GM23338 (cell line): ENCODE measurements around the gene NPC1L1. TPM values are rescaled to one million over a fixed set of nuclear protein-coding genes. Genes with fewer than 3 reads are reported as not detected.

Experiments used
- ATAC-seq: fragments of 200-7000 bp; cut with Tn5 transposase; 3 replicates; pipeline ENCODE4 v1.9.1; 2020
- DNase-seq: peaks from one replicate; pipeline ENCODE4 v3.0.0-alpha.2; 2015; ENCODE audit warnings: low spot score
- H2AFZ ChIP-seq: fragments of 200-600 bp; sonication (generic); 2 replicates; pipeline ENCODE4 v1.8.0; 2016; ENCODE audit warnings: antibody characterized with exemption, mild to moderate bottlenecking, moderate library complexity
- H3F3A ChIP-seq: fragments of 200-600 bp; sonication (generic); replicated peaks from 2 replicates; pipeline ENCODE4 v1.8.0; 2017; ENCODE audit warnings: antibody characterized with exemption, mixed run types, low read depth
- H3K27ac ChIP-seq: fragments of 200-600 bp; sonication (generic); 2 replicates; pipeline ENCODE4 v1.6.1; 2016; ENCODE audit warnings: low read depth
- H3K27me3 ChIP-seq: fragments of 200-600 bp; sonication (generic); 2 replicates; pipeline ENCODE4 v1.8.0; 2016; ENCODE audit warnings: mild to moderate bottlenecking, mixed run types, moderate library complexity; ENCODE audit not compliant: insufficient read depth
- H3K36me3 ChIP-seq: fragments of 200-600 bp; sonication (generic); 2 replicates; pipeline ENCODE4 v1.8.0; 2016; ENCODE audit warnings: mild to moderate bottlenecking; ENCODE audit not compliant: insufficient read depth
- H3K4me1 ChIP-seq: fragments of 200-600 bp; sonication (generic); 2 replicates; pipeline ENCODE4 v1.8.0; 2016; ENCODE audit warnings: mild to moderate bottlenecking, moderate library complexity; ENCODE audit not compliant: insufficient read depth
- H3K4me2 ChIP-seq: fragments of 200-600 bp; sonication (generic); 2 replicates; pipeline ENCODE4 v1.7.1; 2017; ENCODE audit warnings: mixed run types
- H3K4me3 ChIP-seq: fragments of 200-600 bp; sonication (generic); 2 replicates; pipeline ENCODE4 v1.6.1; 2016; ENCODE audit warnings: mixed run types
- H3K79me2 ChIP-seq: fragments of 200-600 bp; sonication (generic); replicated peaks from 2 replicates; pipeline ENCODE4 v1.8.0; 2017; ENCODE audit warnings: mild to moderate bottlenecking; ENCODE audit not compliant: insufficient read depth
- H3K9me2 ChIP-seq: fragments of 200-600 bp; sonication (generic); 2 replicates; pipeline ENCODE4 v1.8.0; 2017; ENCODE audit not compliant: insufficient read depth
- H4K20me1 ChIP-seq: fragments of 200-600 bp; sonication (generic); replicated peaks from 2 replicates; pipeline ENCODE4 v1.8.0; 2017; ENCODE audit warnings: mild to moderate bottlenecking; ENCODE audit not compliant: insufficient read depth
- H3K27ac Mint-ChIP-seq: 2 replicates; pipeline ENCODE4 v1.8.0; 2020; ENCODE audit warnings: inconsistent platforms, mild to moderate bottlenecking, moderate library complexity, mixed read lengths
- H3K27me3 Mint-ChIP-seq: 3 replicates; pipeline ENCODE4 v1.8.0; 2022; ENCODE audit warnings: low read depth, mild to moderate bottlenecking, moderate library complexity, mixed read lengths, inconsistent platforms; ENCODE audit not compliant: insufficient read depth, poor library complexity
- H3K36me3 Mint-ChIP-seq: 3 replicates; pipeline ENCODE4 v1.8.0; 2021; ENCODE audit warnings: low read depth, mild to moderate bottlenecking, inconsistent platforms, moderate library complexity, mixed read lengths
- H3K4me1 Mint-ChIP-seq: 3 replicates; pipeline ENCODE4 v1.8.0; 2020; ENCODE audit warnings: mild to moderate bottlenecking, inconsistent platforms, mixed read lengths
- H3K4me3 Mint-ChIP-seq: 3 replicates; pipeline ENCODE4 v1.8.0; 2021; ENCODE audit warnings: moderate library complexity, mild to moderate bottlenecking, inconsistent platforms, mixed read lengths
- H3K9me3 Mint-ChIP-seq: 3 replicates; pipeline ENCODE4 v1.8.0; 2020; ENCODE audit warnings: moderate library complexity, mild to moderate bottlenecking, inconsistent platforms, mixed read lengths
- CREB1 ChIP-seq: fragments of 250-450 bp; sonication (Bioruptor Pico); IDR thresholded peaks from 2 replicates; pipeline ENCODE4 v1.5.0; 2020; ENCODE audit warnings: low read depth, mild to moderate bottlenecking, moderate library complexity
- EZH2 ChIP-seq: fragments of 200-600 bp; sonication (generic); IDR thresholded peaks from one replicate; pipeline ENCODE4 v1.8.0; 2017; ENCODE audit warnings: antibody characterized with exemption, mild to moderate bottlenecking, low read depth; ENCODE audit not compliant: unreplicated experiment
- JUNB ChIP-seq: IDR thresholded peaks from one replicate; pipeline ENCODE4 v1.6.1; 2016; ENCODE audit warnings: antibody characterized with exemption; ENCODE audit not compliant: unreplicated experiment
- NANOG ChIP-seq: IDR thresholded peaks from 2 replicates; pipeline ENCODE4 v1.6.1; 2016; ENCODE audit warnings: antibody characterized with exemption, borderline replicate concordance
- POLR2AphosphoS5 ChIP-seq: IDR thresholded peaks from 2 replicates; pipeline ENCODE4 v1.6.1; 2016; ENCODE audit warnings: antibody characterized with exemption, low read depth
- ZNF114 ChIP-seq: fragments of 250-450 bp; sonication (Bioruptor Pico); IDR thresholded peaks from 2 replicates; pipeline ENCODE4 v1.5.0; 2020; ENCODE audit warnings: mild to moderate bottlenecking, moderate library complexity
- ZNF331 ChIP-seq: fragments of 250-450 bp; sonication (Bioruptor Pico); IDR thresholded peaks from 2 replicates; pipeline ENCODE4 v1.5.0; 2020; ENCODE audit warnings: low read depth, mild to moderate bottlenecking, moderate library complexity
- polyA plus RNA-seq: library from polyadenylated mRNA; unstranded; fragments of >200 nt; fragmentation: Nextera tagmentation; extraction: Ambion mirVana; gene quantifications from 2 replicates; pipeline ENCODE4 v1.2.1, GENCODE V29; 2016
- total RNA-seq: library from RNA; depleted of rRNA; stranded (reverse); fragments of >200 nt; shearing (Covaris generic); gene quantifications from 2 replicates; pipeline ENCODE4 v1.2.3, GENCODE V29; 2014
- TF ChIP-seq, protein P1 (sequence below): IDR thresholded peaks from one replicate; pipeline ENCODE4 v1.6.1; 2018; ENCODE audit warnings: antibody characterized with exemption; ENCODE audit not compliant: unreplicated experiment
- TF ChIP-seq, protein P2 (sequence below): fragments of 250-450 bp; sonication (Bioruptor Pico); IDR thresholded peaks from 2 replicates; pipeline ENCODE4 v1.5.0; 2020; ENCODE audit warnings: mild to moderate bottlenecking, moderate library complexity
- TF ChIP-seq, protein P3 (sequence below): IDR thresholded peaks from 2 replicates; pipeline ENCODE4 v1.6.1; 2016; ENCODE audit warnings: antibody characterized with exemption
- TF ChIP-seq, protein P4 (sequence below), 2 experiments: fragments of 200-600 bp in 1 of 2; sonication (generic) in 1 of 2; conservative IDR thresholded peaks; 2 replicates each; pipeline versions ENCODE4 v1.5.1 to v1.6.1; 2016 to 2017; ENCODE audit warnings: antibody characterized with exemption in 2 of 2, low read depth in 2 of 2, mild to moderate bottlenecking in 2 of 2, moderate library complexity in 1 of 2

NPC1L1 gene
- total and polyA plus RNA-seq, 2 experiments from 2014 or later, result 0.03 TPM; not detected in 1

DNA sequence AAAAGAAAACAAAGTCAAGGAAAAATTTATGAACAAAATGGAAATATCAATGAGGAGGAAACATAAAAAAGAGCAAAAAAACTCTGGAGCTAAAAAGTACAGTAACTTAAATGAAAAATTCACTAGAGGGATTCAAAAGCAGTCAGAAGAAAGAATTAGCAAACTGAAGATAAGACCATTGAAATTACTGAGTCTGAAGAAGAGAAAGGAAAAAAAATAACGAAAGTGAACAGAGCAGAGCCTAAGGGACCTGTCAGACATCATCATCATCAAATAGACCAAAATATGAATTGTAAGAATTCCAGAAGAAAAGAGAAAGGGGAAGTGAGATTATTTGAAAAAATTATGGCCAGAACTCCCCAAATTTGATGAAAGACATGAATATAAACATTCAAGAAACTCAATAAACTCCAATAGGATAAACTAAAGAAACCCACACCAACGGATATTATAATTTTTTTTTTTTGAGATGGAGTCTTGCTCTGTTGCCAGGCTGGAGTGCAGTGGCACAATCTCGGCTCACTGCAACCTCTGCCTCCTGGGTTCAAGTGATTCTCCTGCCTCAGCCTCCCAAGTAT, 16.2 kb downstream of the NPC1L1 start:
- 0 out of 3 replicates have a peak, but pooled peaks cover 4% of the 10 kb centered on the region for H3K36me3 Mint-ChIP-seq
- Histone ChIP-seq H3K27me3 (no peaks in the 10 kb centered on the region), H3K9me2 (no peaks in the 10 kb centered on the region), H3K36me3 (no peaks in the 10 kb centered on the region), H3K4me2 (no peak overlapping the region), H2AFZ (no peak overlapping the region), H3K4me3 (no peak overlapping the region), H3K27ac (no peak overlapping the region), H3F3A (no peaks in the 10 kb centered on the region), H3K79me2 (no peaks in the 10 kb centered on the region), H3K4me1 (no peaks in the 10 kb centered on the region), H4K20me1 (no peaks in the 10 kb centered on the region)
- no peaks in the 10 kb centered on the region for H3K4me1 Mint-ChIP-seq
- H3K27me3 Mint-ChIP-seq, result peaks cover 3% of the 10 kb centered on the region
- no peak for DNase-seq
- TF ChIP-seq ZNF114 (CRISPR knock-in tag) (no peak), EZH2 (no peak), JUNB (no peak), POLR2AphosphoS5 (no peak), CREB1 (CRISPR knock-in tag) (no peak), NANOG (no peak), ZNF331 (CRISPR knock-in tag) (no peak)
- TF ChIP-seq, protein P1, sequence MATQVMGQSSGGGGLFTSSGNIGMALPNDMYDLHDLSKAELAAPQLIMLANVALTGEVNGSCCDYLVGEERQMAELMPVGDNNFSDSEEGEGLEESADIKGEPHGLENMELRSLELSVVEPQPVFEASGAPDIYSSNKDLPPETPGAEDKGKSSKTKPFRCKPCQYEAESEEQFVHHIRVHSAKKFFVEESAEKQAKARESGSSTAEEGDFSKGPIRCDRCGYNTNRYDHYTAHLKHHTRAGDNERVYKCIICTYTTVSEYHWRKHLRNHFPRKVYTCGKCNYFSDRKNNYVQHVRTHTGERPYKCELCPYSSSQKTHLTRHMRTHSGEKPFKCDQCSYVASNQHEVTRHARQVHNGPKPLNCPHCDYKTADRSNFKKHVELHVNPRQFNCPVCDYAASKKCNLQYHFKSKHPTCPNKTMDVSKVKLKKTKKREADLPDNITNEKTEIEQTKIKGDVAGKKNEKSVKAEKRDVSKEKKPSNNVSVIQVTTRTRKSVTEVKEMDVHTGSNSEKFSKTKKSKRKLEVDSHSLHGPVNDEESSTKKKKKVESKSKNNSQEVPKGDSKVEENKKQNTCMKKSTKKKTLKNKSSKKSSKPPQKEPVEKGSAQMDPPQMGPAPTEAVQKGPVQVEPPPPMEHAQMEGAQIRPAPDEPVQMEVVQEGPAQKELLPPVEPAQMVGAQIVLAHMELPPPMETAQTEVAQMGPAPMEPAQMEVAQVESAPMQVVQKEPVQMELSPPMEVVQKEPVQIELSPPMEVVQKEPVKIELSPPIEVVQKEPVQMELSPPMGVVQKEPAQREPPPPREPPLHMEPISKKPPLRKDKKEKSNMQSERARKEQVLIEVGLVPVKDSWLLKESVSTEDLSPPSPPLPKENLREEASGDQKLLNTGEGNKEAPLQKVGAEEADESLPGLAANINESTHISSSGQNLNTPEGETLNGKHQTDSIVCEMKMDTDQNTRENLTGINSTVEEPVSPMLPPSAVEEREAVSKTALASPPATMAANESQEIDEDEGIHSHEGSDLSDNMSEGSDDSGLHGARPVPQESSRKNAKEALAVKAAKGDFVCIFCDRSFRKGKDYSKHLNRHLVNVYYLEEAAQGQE, result no peak
- TF ChIP-seq, protein P2, sequence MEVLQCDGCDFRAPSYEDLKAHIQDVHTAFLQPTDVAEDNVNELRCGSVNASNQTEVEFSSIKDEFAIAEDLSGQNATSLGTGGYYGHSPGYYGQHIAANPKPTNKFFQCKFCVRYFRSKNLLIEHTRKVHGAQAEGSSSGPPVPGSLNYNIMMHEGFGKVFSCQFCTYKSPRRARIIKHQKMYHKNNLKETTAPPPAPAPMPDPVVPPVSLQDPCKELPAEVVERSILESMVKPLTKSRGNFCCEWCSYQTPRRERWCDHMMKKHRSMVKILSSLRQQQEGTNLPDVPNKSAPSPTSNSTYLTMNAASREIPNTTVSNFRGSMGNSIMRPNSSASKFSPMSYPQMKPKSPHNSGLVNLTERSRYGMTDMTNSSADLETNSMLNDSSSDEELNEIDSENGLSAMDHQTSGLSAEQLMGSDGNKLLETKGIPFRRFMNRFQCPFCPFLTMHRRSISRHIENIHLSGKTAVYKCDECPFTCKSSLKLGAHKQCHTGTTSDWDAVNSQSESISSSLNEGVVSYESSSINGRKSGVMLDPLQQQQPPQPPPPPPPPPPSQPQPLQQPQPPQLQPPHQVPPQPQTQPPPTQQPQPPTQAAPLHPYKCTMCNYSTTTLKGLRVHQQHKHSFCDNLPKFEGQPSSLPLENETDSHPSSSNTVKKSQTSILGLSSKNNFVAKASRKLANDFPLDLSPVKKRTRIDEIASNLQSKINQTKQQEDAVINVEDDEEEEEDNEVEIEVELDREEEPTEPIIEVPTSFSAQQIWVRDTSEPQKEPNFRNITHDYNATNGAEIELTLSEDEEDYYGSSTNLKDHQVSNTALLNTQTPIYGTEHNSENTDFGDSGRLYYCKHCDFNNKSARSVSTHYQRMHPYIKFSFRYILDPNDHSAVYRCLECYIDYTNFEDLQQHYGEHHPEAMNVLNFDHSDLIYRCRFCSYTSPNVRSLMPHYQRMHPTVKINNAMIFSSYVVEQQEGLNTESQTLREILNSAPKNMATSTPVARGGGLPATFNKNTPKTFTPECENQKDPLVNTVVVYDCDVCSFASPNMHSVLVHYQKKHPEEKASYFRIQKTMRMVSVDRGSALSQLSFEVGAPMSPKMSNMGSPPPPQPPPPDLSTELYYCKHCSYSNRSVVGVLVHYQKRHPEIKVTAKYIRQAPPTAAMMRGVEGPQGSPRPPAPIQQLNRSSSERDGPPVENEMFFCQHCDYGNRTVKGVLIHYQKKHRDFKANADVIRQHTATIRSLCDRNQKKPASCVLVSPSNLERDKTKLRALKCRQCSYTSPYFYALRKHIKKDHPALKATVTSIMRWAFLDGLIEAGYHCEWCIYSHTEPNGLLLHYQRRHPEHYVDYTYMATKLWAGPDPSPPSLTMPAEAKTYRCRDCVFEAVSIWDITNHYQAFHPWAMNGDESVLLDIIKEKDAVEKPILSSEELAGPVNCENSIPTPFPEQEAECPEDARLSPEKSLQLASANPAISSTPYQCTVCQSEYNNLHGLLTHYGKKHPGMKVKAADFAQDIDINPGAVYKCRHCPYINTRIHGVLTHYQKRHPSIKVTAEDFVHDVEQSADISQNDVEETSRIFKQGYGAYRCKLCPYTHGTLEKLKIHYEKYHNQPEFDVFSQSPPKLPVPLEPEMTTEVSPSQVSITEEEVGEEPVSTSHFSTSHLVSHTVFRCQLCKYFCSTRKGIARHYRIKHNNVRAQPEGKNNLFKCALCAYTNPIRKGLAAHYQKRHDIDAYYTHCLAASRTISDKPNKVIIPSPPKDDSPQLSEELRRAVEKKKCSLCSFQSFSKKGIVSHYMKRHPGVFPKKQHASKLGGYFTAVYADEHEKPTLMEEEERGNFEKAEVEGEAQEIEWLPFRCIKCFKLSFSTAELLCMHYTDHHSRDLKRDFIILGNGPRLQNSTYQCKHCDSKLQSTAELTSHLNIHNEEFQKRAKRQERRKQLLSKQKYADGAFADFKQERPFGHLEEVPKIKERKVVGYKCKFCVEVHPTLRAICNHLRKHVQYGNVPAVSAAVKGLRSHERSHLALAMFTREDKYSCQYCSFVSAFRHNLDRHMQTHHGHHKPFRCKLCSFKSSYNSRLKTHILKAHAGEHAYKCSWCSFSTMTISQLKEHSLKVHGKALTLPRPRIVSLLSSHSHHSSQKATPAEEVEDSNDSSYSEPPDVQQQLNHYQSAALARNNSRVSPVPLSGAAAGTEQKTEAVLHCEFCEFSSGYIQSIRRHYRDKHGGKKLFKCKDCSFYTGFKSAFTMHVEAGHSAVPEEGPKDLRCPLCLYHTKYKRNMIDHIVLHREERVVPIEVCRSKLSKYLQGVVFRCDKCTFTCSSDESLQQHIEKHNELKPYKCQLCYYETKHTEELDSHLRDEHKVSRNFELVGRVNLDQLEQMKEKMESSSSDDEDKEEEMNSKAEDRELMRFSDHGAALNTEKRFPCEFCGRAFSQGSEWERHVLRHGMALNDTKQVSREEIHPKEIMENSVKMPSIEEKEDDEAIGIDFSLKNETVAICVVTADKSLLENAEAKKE, result no peak
- TF ChIP-seq, protein P3, sequence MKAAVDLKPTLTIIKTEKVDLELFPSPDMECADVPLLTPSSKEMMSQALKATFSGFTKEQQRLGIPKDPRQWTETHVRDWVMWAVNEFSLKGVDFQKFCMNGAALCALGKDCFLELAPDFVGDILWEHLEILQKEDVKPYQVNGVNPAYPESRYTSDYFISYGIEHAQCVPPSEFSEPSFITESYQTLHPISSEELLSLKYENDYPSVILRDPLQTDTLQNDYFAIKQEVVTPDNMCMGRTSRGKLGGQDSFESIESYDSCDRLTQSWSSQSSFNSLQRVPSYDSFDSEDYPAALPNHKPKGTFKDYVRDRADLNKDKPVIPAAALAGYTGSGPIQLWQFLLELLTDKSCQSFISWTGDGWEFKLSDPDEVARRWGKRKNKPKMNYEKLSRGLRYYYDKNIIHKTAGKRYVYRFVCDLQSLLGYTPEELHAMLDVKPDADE, result no peak
- TF ChIP-seq, protein P4, sequence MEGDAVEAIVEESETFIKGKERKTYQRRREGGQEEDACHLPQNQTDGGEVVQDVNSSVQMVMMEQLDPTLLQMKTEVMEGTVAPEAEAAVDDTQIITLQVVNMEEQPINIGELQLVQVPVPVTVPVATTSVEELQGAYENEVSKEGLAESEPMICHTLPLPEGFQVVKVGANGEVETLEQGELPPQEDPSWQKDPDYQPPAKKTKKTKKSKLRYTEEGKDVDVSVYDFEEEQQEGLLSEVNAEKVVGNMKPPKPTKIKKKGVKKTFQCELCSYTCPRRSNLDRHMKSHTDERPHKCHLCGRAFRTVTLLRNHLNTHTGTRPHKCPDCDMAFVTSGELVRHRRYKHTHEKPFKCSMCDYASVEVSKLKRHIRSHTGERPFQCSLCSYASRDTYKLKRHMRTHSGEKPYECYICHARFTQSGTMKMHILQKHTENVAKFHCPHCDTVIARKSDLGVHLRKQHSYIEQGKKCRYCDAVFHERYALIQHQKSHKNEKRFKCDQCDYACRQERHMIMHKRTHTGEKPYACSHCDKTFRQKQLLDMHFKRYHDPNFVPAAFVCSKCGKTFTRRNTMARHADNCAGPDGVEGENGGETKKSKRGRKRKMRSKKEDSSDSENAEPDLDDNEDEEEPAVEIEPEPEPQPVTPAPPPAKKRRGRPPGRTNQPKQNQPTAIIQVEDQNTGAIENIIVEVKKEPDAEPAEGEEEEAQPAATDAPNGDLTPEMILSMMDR (conservative IDR thresholded peaks at IDR 0.05; ENCODE audit: low read depth in 2 of 2), result no peak
- peaks cover 19% of the 10 kb centered on the region for H3K9me3 Mint-ChIP-seq
- no peak overlapping the region for H3K4me3 Mint-ChIP-seq
- no peak for ATAC-seq
- no peak overlapping the region for H3K27ac Mint-ChIP-seq
